Measurements from ENCODE around the gene PHF5A.

PHF5A gene

GRCh38 chr22:41468381-41469217, at the start of gene PHF5A, which contains the start of gene ACO2:
TSS of gene PHF5A (minus strand) at chr22:41468692. CDS start at chr22:41468653, 39 bp downstream.
TSS of gene ACO2 (plus strand) at chr22:41469117. CDS start at chr22:41469147, 30 bp downstream.
- Mint-ChIP-seq H3K27ac (peak within 1 kb of the TSS; percentile 99), H3K36me3 (ENCODE audit: low read depth) (peaks cover 80% of the 10 kb centered on the region), H3K4me3 (peak within 1 kb of the TSS; percentile 97), H3K27me3 (no peaks in the 10 kb centered on the region), H3K4me1 (ENCODE audit: low read depth) (peaks cover 25% of the 10 kb centered on the region), H3K9me3 (no peaks in the 10 kb centered on the region)
- intact Hi-C loops (cut with micrococcal nuclease), result loop anchor here (1.0 kb wide), 1 partner anchor 22 kb away; the partner anchor contains the start of gene TOB2

GRCh38 chr22:41518048-41518347, 49.5 kb upstream of the PHF5A start:
- H3K36me3 Mint-ChIP-seq (ENCODE audit: low read depth), result peaks cover 99% of the 10 kb centered on the region

GRCh38 chr22:41517172-41518047, 48.9 kb upstream of the PHF5A start:
- no peaks in the 10 kb centered on the region for H3K9me3 Mint-ChIP-seq
- peaks cover 99% of the 10 kb centered on the region for H3K36me3 Mint-ChIP-seq (ENCODE audit: low read depth)

More at GRCh38 chr22:41518048-41518347, 49.5 kb upstream of the PHF5A start:
- no peaks in the 10 kb centered on the region for H3K9me3 Mint-ChIP-seq
- H3K27me3 Mint-ChIP-seq, result no peaks in the 10 kb centered on the region
- peak overlapping the region; percentile 48 for H3K27ac Mint-ChIP-seq
- intact Hi-C loops (cut with micrococcal nuclease), result no loop called here
- H3K4me1 Mint-ChIP-seq (ENCODE audit: low read depth), result no peaks in the 10 kb centered on the region
- no peak overlapping the region for H3K4me3 Mint-ChIP-seq

GRCh38 chr22:41516462-41516861, 48.0 kb upstream of the PHF5A start:
- no peaks in the 10 kb centered on the region for H3K4me1 Mint-ChIP-seq (ENCODE audit: low read depth)
- intact Hi-C loops (cut with micrococcal nuclease), result loop anchor here (2.0 kb wide), 1 partner anchor 112 kb away; no protein-coding TSS in a partner anchor

More at GRCh38 chr22:41517172-41518047, 48.9 kb upstream of the PHF5A start:
- no peak overlapping the region for H3K4me3 Mint-ChIP-seq
- H3K27me3 Mint-ChIP-seq, result no peaks in the 10 kb centered on the region
- H3K4me1 Mint-ChIP-seq (ENCODE audit: low read depth), result no peaks in the 10 kb centered on the region
- H3K27ac Mint-ChIP-seq, result peak overlapping the region; percentile 48
- intact Hi-C loops (cut with micrococcal nuclease), result loop anchor here (2.0 kb wide), 1 partner anchor 113 kb away; no protein-coding TSS in a partner anchor

GRCh38 chr22:41513391-41513790, 44.9 kb upstream of the PHF5A start:
- intact Hi-C loops (cut with micrococcal nuclease), result no loop called here
- H3K27ac Mint-ChIP-seq, result no peak overlapping the region
- no peak overlapping the region for H3K4me3 Mint-ChIP-seq
- no peaks in the 10 kb centered on the region for H3K27me3 Mint-ChIP-seq
- no peaks in the 10 kb centered on the region for H3K4me1 Mint-ChIP-seq (ENCODE audit: low read depth)
- no peaks in the 10 kb centered on the region for H3K9me3 Mint-ChIP-seq
- peaks cover 100% of the 10 kb centered on the region for H3K36me3 Mint-ChIP-seq (ENCODE audit: low read depth)

More at GRCh38 chr22:41516462-41516861, 48.0 kb upstream of the PHF5A start:
- H3K4me3 Mint-ChIP-seq, result no peak overlapping the region
- no peaks in the 10 kb centered on the region for H3K27me3 Mint-ChIP-seq
- peaks cover 100% of the 10 kb centered on the region for H3K36me3 Mint-ChIP-seq (ENCODE audit: low read depth)
- no peak overlapping the region for H3K27ac Mint-ChIP-seq
- no peaks in the 10 kb centered on the region for H3K9me3 Mint-ChIP-seq

- Mint-ChIP-seq H3K9me3 (no peaks in the 10 kb centered on the region), H3K4me1 (ENCODE audit: low read depth) (no peaks in the 10 kb centered on the region), H3K27me3 (no peaks in the 10 kb centered on the region), H3K27ac (no peak overlapping the region), H3K36me3 (ENCODE audit: low read depth) (peaks cover 100% of the 10 kb centered on the region), H3K4me3 (no peak overlapping the region)
- intact Hi-C loops (cut with micrococcal nuclease), result no loop called here
These were observed 44.1 kb upstream of the PHF5A start for GRCh38 chr22:41512421-41513194.

- no peaks in the 10 kb centered on the region for H3K9me3 Mint-ChIP-seq
- peaks cover 100% of the 10 kb centered on the region for H3K36me3 Mint-ChIP-seq (ENCODE audit: low read depth)
- H3K27me3 Mint-ChIP-seq, result no peaks in the 10 kb centered on the region
- H3K4me1 Mint-ChIP-seq (ENCODE audit: low read depth), result no peaks in the 10 kb centered on the region
- intact Hi-C loops (cut with micrococcal nuclease), result no loop called here
- H3K27ac Mint-ChIP-seq, result no peak overlapping the region
- H3K4me3 Mint-ChIP-seq, result no peak overlapping the region
These were observed 43.1 kb upstream of the PHF5A start for GRCh38 chr22:41511521-41511968.

GRCh38 chr22:41508770-41509170, 40.3 kb upstream of the PHF5A start:
- Mint-ChIP-seq H3K4me1 (ENCODE audit: low read depth) (no peaks in the 10 kb centered on the region), H3K27ac (no peak overlapping the region), H3K36me3 (ENCODE audit: low read depth) (peaks cover 100% of the 10 kb centered on the region), H3K27me3 (no peaks in the 10 kb centered on the region), H3K4me3 (no peak overlapping the region), H3K9me3 (no peaks in the 10 kb centered on the region)
- intact Hi-C loops (cut with micrococcal nuclease), result no loop called here

GRCh38 chr22:41507330-41508063, 39.0 kb upstream of the PHF5A start:
- Mint-ChIP-seq H3K27me3 (no peaks in the 10 kb centered on the region), H3K27ac (peak overlapping the region; percentile 14), H3K4me1 (ENCODE audit: low read depth) (no peaks in the 10 kb centered on the region), H3K9me3 (no peaks in the 10 kb centered on the region), H3K36me3 (ENCODE audit: low read depth) (peaks cover 99% of the 10 kb centered on the region), H3K4me3 (no peak overlapping the region)
- intact Hi-C loops (cut with micrococcal nuclease), result no loop called here

- H3K4me1 Mint-ChIP-seq (ENCODE audit: low read depth), result no peaks in the 10 kb centered on the region
- no peaks in the 10 kb centered on the region for H3K9me3 Mint-ChIP-seq
- intact Hi-C loops (cut with micrococcal nuclease), result no loop called here
- H3K4me3 Mint-ChIP-seq, result no peak overlapping the region
- peaks cover 99% of the 10 kb centered on the region for H3K36me3 Mint-ChIP-seq (ENCODE audit: low read depth)
- H3K27me3 Mint-ChIP-seq, result no peaks in the 10 kb centered on the region
- no peak overlapping the region for H3K27ac Mint-ChIP-seq
These were observed 37.2 kb upstream of the PHF5A start for GRCh38 chr22:41505511-41506220.

GRCh38 chr22:41504816-41505215, 36.3 kb upstream of the PHF5A start:
- no peak overlapping the region for H3K27ac Mint-ChIP-seq

GRCh38 chr22:41504397-41504796, 35.9 kb upstream of the PHF5A start:
- peaks cover 4% of the 10 kb centered on the region for H3K4me1 Mint-ChIP-seq (ENCODE audit: low read depth)
- no peak overlapping the region for H3K4me3 Mint-ChIP-seq
- peaks cover 99% of the 10 kb centered on the region for H3K36me3 Mint-ChIP-seq (ENCODE audit: low read depth)
- intact Hi-C loops (cut with micrococcal nuclease), result no loop called here
- no peaks in the 10 kb centered on the region for H3K9me3 Mint-ChIP-seq
- no peaks in the 10 kb centered on the region for H3K27me3 Mint-ChIP-seq
- no peak overlapping the region for H3K27ac Mint-ChIP-seq

More at GRCh38 chr22:41504816-41505215, 36.3 kb upstream of the PHF5A start:
- Mint-ChIP-seq H3K36me3 (ENCODE audit: low read depth) (peaks cover 99% of the 10 kb centered on the region), H3K9me3 (no peaks in the 10 kb centered on the region), H3K4me1 (ENCODE audit: low read depth) (no peaks in the 10 kb centered on the region), H3K27me3 (no peaks in the 10 kb centered on the region), H3K4me3 (no peak overlapping the region)
- intact Hi-C loops (cut with micrococcal nuclease), result no loop called here

All from dendritic cell treated with granulocyte-macrophage colony-stimulating factor and Interleukin-4, amounts not matched to agents 40 ng/mL and 50 ng/mL, for 4 days (primary cell).